Central memory CD8-positive, alpha-beta T cell (primary cell): ENCODE results near the gene ARID3A.
"Not testable (repeated sequence)": the region's sequence is repeated elsewhere in the genome, so short reads cannot be mapped to it uniquely, and the experiment has no call there.

ENCODE experiments used
- ATAC-seq: fragments of 150-1000 bp; cut with Tn5 transposase; replicated peaks from 2 replicates; pipeline ENCODE4 v1.10.0; 2022; ENCODE audit warnings: mild to moderate bottlenecking, moderate FRiP score, moderate number of reproducible peaks; ENCODE audit not compliant: poor library complexity, severe bottlenecking; ENCODE audit errors: extremely low read depth
- DNase-seq, 2 donors: peaks; one replicate each; pipeline ENCODE4 v3.0.0; 2021; ENCODE audit warnings: low spot score in 2 of 2
- H3K27ac Mint-ChIP-seq: one replicate; pipeline ENCODE4 v1.8.0; 2022; ENCODE audit warnings: low read depth, mild to moderate bottlenecking, moderate library complexity, mixed read lengths
- H3K27me3 Mint-ChIP-seq: one replicate; pipeline ENCODE4 v1.8.0; 2022; ENCODE audit warnings: mixed read lengths
- H3K36me3 Mint-ChIP-seq: one replicate; pipeline ENCODE4 v1.8.0; 2022; ENCODE audit warnings: mild to moderate bottlenecking, moderate library complexity, mixed read lengths; ENCODE audit not compliant: insufficient read depth
- H3K4me1 Mint-ChIP-seq: one replicate; pipeline ENCODE4 v1.8.0; 2022; ENCODE audit warnings: mixed read lengths
- H3K4me3 Mint-ChIP-seq: one replicate; pipeline ENCODE4 v1.8.0; 2022; ENCODE audit warnings: mild to moderate bottlenecking, moderate library complexity, mixed read lengths
- H3K9me3 Mint-ChIP-seq: one replicate; pipeline ENCODE4 v1.8.0; 2022; ENCODE audit warnings: mixed read lengths

Gene ARID3A

GRCh38 chr19:885536-886224, 40.2 kb upstream of the ARID3A start:
- no peak overlapping the region for H3K4me3 Mint-ChIP-seq
- DNase-seq (no peak), ATAC-seq (no peak)
- H3K27me3 Mint-ChIP-seq, result no peaks in the 10 kb centered on the region
- H3K9me3 Mint-ChIP-seq, result no peaks in the 10 kb centered on the region
- peaks cover 19% of the 10 kb centered on the region for H3K36me3 Mint-ChIP-seq
- H3K27ac Mint-ChIP-seq, result no peak overlapping the region
- no peaks in the 10 kb centered on the region for H3K4me1 Mint-ChIP-seq

- Mint-ChIP-seq H3K27me3 (no peaks in the 10 kb centered on the region), H3K36me3 (peaks cover 15% of the 10 kb centered on the region), H3K9me3 (no peaks in the 10 kb centered on the region), H3K4me1 (peaks cover 7% of the 10 kb centered on the region), H3K27ac (no peak overlapping the region), H3K4me3 (no peak overlapping the region)
- ATAC-seq (no peak), DNase-seq (no peak)
These were observed 38.8 kb upstream of the ARID3A start for GRCh38 chr19:887072-887471.

GRCh38 chr19:887599-887998, 38.2 kb upstream of the ARID3A start:
- Mint-ChIP-seq H3K27ac (no peak overlapping the region), H3K36me3 (peaks cover 19% of the 10 kb centered on the region), H3K27me3 (no peaks in the 10 kb centered on the region), H3K4me3 (no peak overlapping the region), H3K4me1 (peaks cover 11% of the 10 kb centered on the region), H3K9me3 (no peaks in the 10 kb centered on the region)
- ATAC-seq, result no peak
- DNase-seq, result no peak

GRCh38 chr19:888581-889385, 37.1 kb upstream of the ARID3A start:
- peaks cover 28% of the 10 kb centered on the region for H3K36me3 Mint-ChIP-seq
- no peak for DNase-seq
- ATAC-seq, result no peak
- H3K4me3 Mint-ChIP-seq, result no peak overlapping the region
- no peaks in the 10 kb centered on the region for H3K27me3 Mint-ChIP-seq
- no peak overlapping the region for H3K27ac Mint-ChIP-seq
- peaks cover 21% of the 10 kb centered on the region for H3K4me1 Mint-ChIP-seq
- H3K9me3 Mint-ChIP-seq, result no peaks in the 10 kb centered on the region

- ATAC-seq (no peak), DNase-seq (no peak)
- peaks cover 30% of the 10 kb centered on the region for H3K36me3 Mint-ChIP-seq
- H3K9me3 Mint-ChIP-seq, result no peaks in the 10 kb centered on the region
- H3K4me3 Mint-ChIP-seq, result no peak overlapping the region
- H3K27me3 Mint-ChIP-seq, result no peaks in the 10 kb centered on the region
- peaks cover 24% of the 10 kb centered on the region for H3K4me1 Mint-ChIP-seq
- H3K27ac Mint-ChIP-seq, result no peak overlapping the region
These were observed 36.1 kb upstream of the ARID3A start for GRCh38 chr19:889662-890295.

GRCh38 chr19:890831-891230, 35.0 kb upstream of the ARID3A start:
- Mint-ChIP-seq H3K4me1 (peaks cover 24% of the 10 kb centered on the region), H3K27me3 (no peaks in the 10 kb centered on the region), H3K36me3 (peaks cover 29% of the 10 kb centered on the region), H3K4me3 (peak overlapping the region; percentile 78), H3K27ac (peak overlapping the region; percentile 76), H3K9me3 (no peaks in the 10 kb centered on the region)
- ATAC-seq, result no peak
- DNase-seq, result no peak

- Mint-ChIP-seq H3K27ac (peak overlapping the region; percentile 100), H3K36me3 (peaks cover 35% of the 10 kb centered on the region), H3K4me3 (peak overlapping the region; percentile 95), H3K4me1 (peaks cover 24% of the 10 kb centered on the region)
- DNase-seq, H3K27me3 Mint-ChIP-seq, ATAC-seq, H3K9me3 Mint-ChIP-seq: not testable (repeated sequence)
These were observed 34.2 kb upstream of the ARID3A start for GRCh38 chr19:891421-892200.

GRCh38 chr19:892243-892893, 33.5 kb upstream of the ARID3A start:
- Mint-ChIP-seq H3K27me3 (no peaks in the 10 kb centered on the region), H3K36me3 (peaks cover 36% of the 10 kb centered on the region), H3K4me3 (peak overlapping the region; percentile 95), H3K27ac (peak overlapping the region; percentile 100), H3K4me1 (peaks cover 24% of the 10 kb centered on the region), H3K9me3 (no peaks in the 10 kb centered on the region)
- DNase-seq, result no peak
- ATAC-seq, result peak; percentile 6

- peak; percentile 80 to 91 for DNase-seq
- Mint-ChIP-seq H3K27me3 (no peaks in the 10 kb centered on the region), H3K36me3 (peaks cover 41% of the 10 kb centered on the region), H3K4me1 (peaks cover 24% of the 10 kb centered on the region), H3K9me3 (no peaks in the 10 kb centered on the region), H3K27ac (peak within 1 kb of the TSS; percentile 100), H3K4me3 (peak within 1 kb of the TSS; percentile 95)
- ATAC-seq, result peak; percentile 95
These were observed 32.7 kb upstream of the ARID3A start, which contains the start of the genes MED16 and RNU6-9 for GRCh38 chr19:892894-893689. Gene MED16 (minus strand): TSS chr19:893187. CDS start chr19:891131, 2,056 bp downstream. Gene RNU6-9 (plus strand): TSS chr19:893484.

- Mint-ChIP-seq H3K36me3 (peaks cover 48% of the 10 kb centered on the region), H3K27ac (peak overlapping the region; percentile 19), H3K27me3 (no peaks in the 10 kb centered on the region)
These were observed 29.4 kb upstream of the ARID3A start for GRCh38 chr19:896434-896833.

GRCh38 chr19:896999-897398, 28.8 kb upstream of the ARID3A start:
- ATAC-seq (no peak), DNase-seq (no peak)
- Mint-ChIP-seq H3K4me3 (no peak overlapping the region), H3K27ac (no peak overlapping the region), H3K27me3 (no peaks in the 10 kb centered on the region), H3K4me1 (peaks cover 18% of the 10 kb centered on the region), H3K36me3 (peaks cover 50% of the 10 kb centered on the region), H3K9me3 (no peaks in the 10 kb centered on the region)

More at GRCh38 chr19:896434-896833, 29.4 kb upstream of the ARID3A start:
- no peak for DNase-seq
- ATAC-seq, result no peak
- no peaks in the 10 kb centered on the region for H3K9me3 Mint-ChIP-seq
- peaks cover 19% of the 10 kb centered on the region for H3K4me1 Mint-ChIP-seq
- H3K4me3 Mint-ChIP-seq, result no peak overlapping the region
